C4-2B (cell line): Measurements from ENCODE around the gene JARID2.

Experiments used
- H3K27ac ChIP-seq: fragments of 450-650 bp; 2 replicates; pipeline ENCODE4 v1.5.1; 2017
- CTCF ChIP-seq: fragments of 450-650 bp; conservative IDR thresholded peaks from 2 replicates; pipeline ENCODE4 v1.5.1; 2017; ENCODE audit warnings: mild to moderate bottlenecking
- ZFX ChIP-seq: fragments of 450-650 bp; IDR thresholded peaks from 2 replicates; pipeline ENCODE4 v1.6.1; 2017

The JARID2 gene

DNA sequence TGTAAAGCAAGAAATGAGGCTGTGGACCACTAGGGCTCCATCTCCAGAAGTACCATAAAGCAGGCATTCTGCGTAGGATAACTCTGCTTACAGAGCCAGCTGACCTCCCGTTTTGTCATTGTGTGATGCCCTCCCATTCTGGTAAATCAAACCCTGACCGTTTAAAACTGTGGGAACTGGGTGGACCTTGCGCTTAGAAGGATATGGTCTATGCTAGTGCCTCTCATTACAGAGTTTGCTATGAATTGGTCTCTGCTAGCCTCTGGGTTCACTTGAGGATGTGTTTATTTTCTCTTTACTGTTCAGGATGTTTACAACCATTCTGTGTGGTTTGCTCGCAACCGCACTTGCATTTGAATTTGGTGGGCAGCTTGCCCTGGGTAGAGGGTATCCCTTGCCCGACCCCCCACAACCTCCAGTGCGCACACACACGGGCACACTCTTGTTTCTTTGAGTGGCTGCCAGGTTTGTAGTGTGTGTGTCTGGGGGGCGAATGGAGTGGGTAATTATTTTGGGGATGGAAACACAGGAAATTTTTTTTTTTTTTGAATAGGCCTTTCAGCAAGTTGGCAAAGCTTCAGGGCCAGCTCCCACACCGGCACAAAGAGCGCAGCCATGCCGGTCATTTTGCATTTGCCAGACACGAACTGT, 198.3 kb downstream of the JARID2 start:
- H3K27ac ChIP-seq = no peak overlapping the region
- no peak for TF ChIP-seq CTCF
- TF ChIP-seq ZFX = no peak

DNA sequence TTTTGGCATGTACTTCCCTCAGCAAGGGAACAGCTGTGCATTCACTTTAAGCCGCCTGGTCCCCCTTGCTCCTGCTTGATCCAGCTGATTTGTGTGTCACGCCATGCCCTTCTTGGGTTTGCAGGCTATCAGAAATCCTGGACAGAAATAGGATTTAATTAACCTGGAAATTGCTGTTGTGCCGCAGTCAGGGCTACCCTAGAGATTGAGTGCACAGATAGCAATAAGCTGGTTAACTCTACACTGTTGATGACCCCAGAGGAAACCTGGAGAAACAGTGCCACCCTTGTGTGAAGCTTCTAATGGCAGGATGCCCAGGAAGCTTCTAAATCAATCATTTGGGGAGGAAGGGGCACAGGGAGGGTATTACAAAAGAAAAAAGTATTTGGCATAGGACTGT, 199.0 kb downstream of the JARID2 start:
- TF ChIP-seq CTCF = peak; percentile 47
- TF ChIP-seq ZFX = no peak
- no peak overlapping the region for H3K27ac ChIP-seq

DNA sequence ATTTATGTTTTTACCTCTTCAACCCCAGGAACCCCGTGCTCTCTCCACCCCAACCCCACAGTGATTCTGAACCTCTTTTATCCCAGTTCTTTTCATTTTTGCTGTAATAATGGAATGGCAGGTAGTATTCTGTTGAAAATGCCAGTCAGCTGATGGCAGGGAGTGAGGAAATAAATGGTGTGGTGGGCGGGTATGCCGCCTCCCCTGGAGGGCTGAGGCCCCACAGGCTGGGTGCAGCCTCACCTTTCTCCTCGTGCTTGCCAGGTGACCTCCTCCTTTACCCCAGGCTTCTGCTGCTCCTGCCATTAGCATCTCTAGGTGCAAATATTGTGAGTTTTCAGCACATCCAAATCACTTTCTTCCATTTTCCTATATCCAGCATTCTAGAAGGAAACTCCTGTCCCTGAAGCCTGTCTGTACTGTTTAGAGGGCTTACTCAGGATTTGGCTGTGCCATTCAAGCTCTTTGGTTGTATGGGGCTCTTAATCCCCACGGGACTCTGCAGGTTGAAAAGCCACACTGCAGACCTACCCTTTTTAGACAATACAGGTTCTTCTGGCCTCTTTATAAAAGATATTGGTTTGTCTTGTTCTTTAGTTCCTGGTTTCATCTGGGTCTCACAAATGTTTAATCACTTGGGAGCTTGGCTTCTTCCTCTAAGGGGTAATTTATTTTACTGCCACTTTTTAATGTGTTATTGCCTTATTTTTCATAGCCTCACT, 201.8 kb downstream of the JARID2 start:
- TF ChIP-seq CTCF (no peak; the same call in 1 of the 2 replicates), ZFX (no peak)
- peak overlapping the region; percentile 47 for H3K27ac ChIP-seq

DNA sequence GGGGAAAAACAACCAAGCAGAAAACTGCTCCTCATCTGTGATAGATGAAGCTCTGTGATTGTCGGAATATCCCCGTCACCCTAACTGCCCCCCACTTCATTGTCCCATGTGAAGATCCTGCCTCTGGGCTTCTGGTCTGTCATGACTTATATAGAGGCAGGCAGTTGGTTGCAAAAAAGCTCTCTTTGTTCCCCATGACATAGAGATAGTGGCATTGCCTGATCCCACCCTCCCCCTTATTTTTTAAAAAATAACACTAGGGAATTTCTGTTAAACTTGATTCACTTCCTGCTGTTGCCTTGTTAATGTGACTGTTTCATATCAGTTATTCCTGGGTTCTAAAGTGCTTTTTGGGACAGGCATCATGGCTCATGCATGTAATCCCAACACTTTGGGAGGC, 203.1 kb downstream of the JARID2 start:
- TF ChIP-seq CTCF = no peak
- no peak for TF ChIP-seq ZFX
- H3K27ac ChIP-seq = peak overlapping the region; percentile 36; the same call in 1 of the 2 replicates

DNA sequence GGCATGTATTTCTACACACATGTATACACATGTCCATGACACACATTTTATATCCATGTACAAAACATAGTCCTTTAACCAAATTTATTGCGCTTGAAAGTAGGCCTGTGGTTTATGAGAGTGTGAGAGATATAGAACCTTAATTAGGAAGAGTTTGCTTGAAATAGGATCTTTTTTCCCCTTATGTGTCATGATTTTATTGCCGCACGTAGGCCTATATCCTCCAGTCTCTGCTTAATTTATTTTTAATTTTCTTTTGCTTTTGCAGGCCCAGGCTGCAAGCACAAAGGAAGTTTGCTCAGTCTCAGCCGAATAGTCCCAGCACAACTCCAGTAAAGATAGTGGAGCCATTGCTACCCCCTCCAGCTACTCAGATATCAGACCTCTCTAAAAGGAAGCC, 205.9 kb downstream of the JARID2 start:
- no peak overlapping the region for H3K27ac ChIP-seq
- TF ChIP-seq ZFX (no peak), CTCF (no peak)

- H3K27ac ChIP-seq = no peak overlapping the region
These were observed 206.5 kb downstream of the JARID2 start for GRCh38 chr6:15452182-15452941.

More at GRCh38 chr6:15452182-15452941, 206.5 kb downstream of the JARID2 start:
- no peak for TF ChIP-seq CTCF
- TF ChIP-seq ZFX = no peak
